ENCODE results near the gene CXorf38.

CXorf38 gene

GRCh38 chrX:40644176-40644575 is 3.2 kb downstream of the CXorf38 start:
- Histone ChIP-seq H3K9me3 (no peaks in the 10 kb centered on the region), H3K4me3 (ENCODE audit: low read depth, low read length) (peak overlapping the region; percentile 50), H3K27me3 (no peaks in the 10 kb centered on the region), H3K36me3 (no peaks in the 10 kb centered on the region), H3K4me1 (0 out of 2 replicates have a peak, but pooled peaks cover 2% of the 10 kb centered on the region)
- no peak for TF ChIP-seq CTCF (IDR thresholded peaks at IDR 0.05; ENCODE audit: low read depth, low read length)
- DNase-seq, result no peak

GRCh38 chrX:40637687-40638086 is 9.7 kb downstream of the CXorf38 start:
- no peak for DNase-seq
- Histone ChIP-seq H3K9me3 (no peaks in the 10 kb centered on the region), H3K27me3 (no peaks in the 10 kb centered on the region), H3K4me3 (ENCODE audit: low read depth, low read length) (no peak overlapping the region), H3K36me3 (peaks cover 5% of the 10 kb centered on the region), H3K4me1 (no peaks in the 10 kb centered on the region)
- TF ChIP-seq CTCF (IDR thresholded peaks at IDR 0.05; ENCODE audit: low read depth, low read length), result no peak

- Histone ChIP-seq H3K27me3 (no peaks in the 10 kb centered on the region), H3K9me3 (no peaks in the 10 kb centered on the region), H3K4me1 (no peaks in the 10 kb centered on the region), H3K36me3 (peaks cover 3% of the 10 kb centered on the region), H3K4me3 (ENCODE audit: low read depth, low read length) (no peak overlapping the region)
- no peak for TF ChIP-seq CTCF (IDR thresholded peaks at IDR 0.05; ENCODE audit: low read depth, low read length)
- DNase-seq, result no peak
These were observed 15.2 kb downstream of the CXorf38 start for GRCh38 chrX:40632199-40632598.

GRCh38 chrX:40628506-40628905 is 18.9 kb downstream of the CXorf38 start:
- DNase-seq, result no peak
- no peaks in the 10 kb centered on the region for H3K27me3 ChIP-seq
- H3K4me3 ChIP-seq (ENCODE audit: low read depth, low read length), result no peak overlapping the region
- H3K9me3 ChIP-seq, result no peaks in the 10 kb centered on the region
- peaks cover 3% of the 10 kb centered on the region; the same call in 1 of the 2 replicates for H3K36me3 ChIP-seq
- H3K4me1 ChIP-seq, result no peaks in the 10 kb centered on the region
- TF ChIP-seq CTCF (IDR thresholded peaks at IDR 0.05; ENCODE audit: low read depth, low read length), result no peak

- no peak overlapping the region for H3K4me3 ChIP-seq (ENCODE audit: low read depth, low read length)
- no peak for TF ChIP-seq CTCF (IDR thresholded peaks at IDR 0.05; ENCODE audit: low read depth, low read length)
- no peaks in the 10 kb centered on the region for H3K9me3 ChIP-seq
- H3K4me1 ChIP-seq, result no peaks in the 10 kb centered on the region
- H3K27me3 ChIP-seq, result no peaks in the 10 kb centered on the region
- DNase-seq, result no peak
- H3K36me3 ChIP-seq, result 0 out of 2 replicates have a peak, but pooled peaks cover 3% of the 10 kb centered on the region
These were observed 22.1 kb downstream of the CXorf38 start for GRCh38 chrX:40625294-40625693.

- Histone ChIP-seq H3K4me1 (no peaks in the 10 kb centered on the region), H3K4me3 (ENCODE audit: low read depth, low read length) (no peak overlapping the region), H3K36me3 (no peaks in the 10 kb centered on the region), H3K9me3 (no peaks in the 10 kb centered on the region), H3K27me3 (no peaks in the 10 kb centered on the region)
- no peak for TF ChIP-seq CTCF (IDR thresholded peaks at IDR 0.05; ENCODE audit: low read depth, low read length)
- DNase-seq, result no peak
These were observed 23.7 kb downstream of the CXorf38 start for GRCh38 chrX:40623665-40624064.

All from BE2C (cell line).